GM21367 (cell line): ENCODE results near the gene DYRK1A.
"Not testable (repeated sequence)": the region's sequence is repeated elsewhere in the genome, so short reads cannot be mapped to it uniquely, and the experiment has no call there.

Source experiments
- ATAC-seq: cut with Tn5 transposase; IDR thresholded peaks from one replicate; pipeline ENCODE4 v1.9.1; 2021; ENCODE audit not compliant: unreplicated experiment

The DYRK1A gene

DNA sequence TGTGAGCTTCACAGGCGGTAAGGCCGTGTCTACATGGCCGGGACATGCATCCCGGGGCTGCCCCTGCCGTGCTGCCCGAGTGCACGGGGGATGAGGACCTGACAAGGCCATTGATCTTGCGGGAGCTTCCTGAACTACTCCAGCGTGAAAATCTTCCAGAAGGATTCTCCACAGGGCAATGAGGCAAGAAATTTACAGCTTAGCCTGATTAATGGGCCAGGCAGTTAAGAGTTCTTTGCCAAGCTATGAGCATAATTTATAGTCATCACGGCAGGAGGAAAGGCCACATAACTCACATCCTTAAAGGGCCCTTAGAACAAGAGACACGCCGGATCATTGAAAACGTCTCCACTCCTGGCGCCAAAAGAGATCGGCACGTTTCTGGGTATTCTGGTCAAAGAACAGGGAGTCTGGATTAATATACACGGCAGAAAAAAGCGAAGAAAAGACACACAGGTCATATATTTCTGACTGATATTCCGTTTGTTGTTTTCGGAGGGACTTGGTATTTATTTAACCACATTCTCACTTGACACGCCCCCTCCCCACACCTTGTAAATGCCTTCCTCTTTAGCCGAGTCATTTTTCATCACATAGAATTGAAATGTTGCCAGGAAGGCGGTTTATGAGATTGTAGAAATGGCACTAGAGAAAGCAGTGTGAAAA is 180.5 kb downstream of the DYRK1A start:
- ATAC-seq, result no peak

DNA sequence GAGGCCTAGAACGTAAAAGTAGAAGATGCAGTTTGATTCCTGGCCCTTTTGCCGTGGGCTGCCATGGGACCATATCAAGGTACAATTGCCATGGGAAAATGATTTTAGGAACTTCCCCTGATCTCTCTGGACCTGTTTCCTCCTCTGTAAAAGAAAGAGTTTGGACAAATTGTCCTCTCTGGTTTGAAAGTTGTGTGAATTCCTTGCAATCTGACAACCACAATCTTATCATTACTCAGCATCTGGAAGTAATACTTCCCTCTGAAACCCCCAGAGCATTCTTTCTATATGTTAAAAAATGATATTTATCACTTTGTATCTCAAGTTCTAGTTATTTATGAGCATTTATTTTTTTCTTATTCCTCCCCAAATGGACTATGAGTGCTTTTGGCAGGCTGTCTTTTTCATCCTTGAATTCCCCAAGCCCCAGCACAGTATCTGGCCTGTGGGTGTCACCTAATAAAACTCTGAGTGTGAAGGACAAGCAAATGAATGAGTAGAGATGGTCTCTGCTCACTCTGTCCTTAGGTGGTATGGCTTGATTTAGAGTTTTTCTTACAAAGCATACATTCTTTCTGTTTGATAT is 181.1 kb downstream of the DYRK1A start:
- no peak for ATAC-seq

DNA sequence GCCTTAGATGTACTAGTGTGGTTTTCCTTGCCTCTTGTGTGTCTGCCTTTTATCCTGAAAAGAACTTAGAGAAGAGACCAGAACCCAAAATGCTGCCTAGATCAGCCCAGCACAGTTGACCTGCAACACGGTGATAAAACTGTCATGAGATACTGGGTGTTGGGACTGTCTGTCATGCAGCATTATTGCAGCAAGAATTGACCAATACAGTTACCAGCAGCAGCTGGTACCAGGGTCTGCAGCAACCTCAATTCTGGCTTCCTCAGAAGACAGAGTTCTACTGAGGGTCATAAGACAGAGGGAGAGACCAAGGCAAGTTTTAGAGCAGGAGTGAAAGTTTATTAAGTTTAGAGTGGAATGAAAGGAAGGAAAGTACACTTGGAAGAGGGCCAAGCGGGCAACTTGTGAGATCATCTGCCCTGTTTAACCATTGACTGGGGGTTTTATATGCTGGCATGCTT is 182.0 kb downstream of the DYRK1A start:
- no peak for ATAC-seq

DNA sequence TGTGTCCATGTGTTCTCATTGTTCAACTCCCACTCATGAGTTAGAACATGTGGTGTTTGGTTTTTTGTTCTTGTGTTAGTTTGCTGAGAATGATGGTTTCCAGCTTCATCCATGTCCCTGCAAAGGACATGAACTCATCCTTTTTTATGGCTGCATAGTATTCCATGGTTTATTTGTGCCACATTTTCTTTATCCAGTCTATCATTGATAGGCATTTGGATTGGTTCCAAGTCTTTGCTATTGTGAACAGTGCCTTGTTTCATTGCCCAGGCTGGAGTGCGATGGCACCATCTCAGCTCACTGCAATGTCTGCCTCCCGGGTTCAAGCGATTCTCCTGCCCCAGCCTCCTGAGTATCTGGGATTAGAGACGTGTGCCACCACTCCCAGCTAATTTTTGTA is 183.2 kb downstream of the DYRK1A start:
- not testable (repeated sequence) for ATAC-seq

DNA sequence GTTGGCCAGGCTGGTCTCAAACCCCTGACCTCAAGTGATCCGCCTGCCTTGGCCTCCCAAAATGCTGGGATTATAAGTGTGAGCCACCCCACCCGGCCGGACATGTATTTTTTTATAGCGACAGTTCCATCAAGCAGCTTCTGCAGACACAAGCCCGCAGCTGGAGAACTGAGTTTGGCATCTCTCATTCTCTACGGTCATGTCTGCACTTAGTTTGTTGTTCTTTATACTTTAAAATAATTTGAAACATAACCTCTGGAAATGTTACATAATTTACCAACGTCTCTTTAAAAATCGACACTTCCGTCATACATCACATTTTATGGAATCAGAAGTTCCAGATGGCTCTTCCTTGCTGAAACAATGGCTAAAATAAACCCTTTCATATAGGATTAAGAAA is 183.6 kb downstream of the DYRK1A start:
- no peak for ATAC-seq

DNA sequence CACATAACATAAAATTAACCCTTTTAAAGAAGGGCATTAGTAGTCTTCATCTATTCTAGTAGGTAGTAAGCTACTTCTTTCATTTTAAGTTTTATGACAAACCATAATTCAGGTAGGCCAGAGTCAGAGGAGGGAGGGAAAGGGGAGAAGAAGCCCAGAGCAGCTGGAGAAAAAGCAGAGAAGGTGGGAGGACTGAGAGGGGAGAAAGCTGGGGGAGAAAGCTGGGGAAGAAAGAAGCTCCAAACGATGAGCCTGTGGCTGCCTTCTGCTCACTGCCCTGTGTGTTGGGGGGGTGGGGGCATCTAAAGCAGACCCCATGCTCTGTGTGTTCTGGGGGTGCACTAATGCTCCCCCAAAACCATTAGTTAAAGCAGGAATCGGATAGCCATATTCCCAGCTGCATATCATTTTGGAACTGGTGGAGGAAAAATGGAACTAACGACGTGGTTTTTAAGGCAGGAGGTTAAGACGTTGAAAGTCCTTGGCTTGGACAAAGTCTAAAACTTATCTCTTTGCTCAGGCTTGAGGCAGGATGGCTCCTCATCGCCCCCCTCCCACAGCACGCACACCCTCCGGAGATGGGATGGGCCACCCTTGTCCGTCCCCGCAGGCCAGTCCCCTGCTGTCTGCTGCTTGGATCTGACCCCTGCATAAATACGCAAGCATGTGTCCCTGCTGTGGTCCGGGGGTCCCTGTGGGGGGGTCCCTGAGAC is 184.2 kb downstream of the DYRK1A start:
- no peak for ATAC-seq

DNA sequence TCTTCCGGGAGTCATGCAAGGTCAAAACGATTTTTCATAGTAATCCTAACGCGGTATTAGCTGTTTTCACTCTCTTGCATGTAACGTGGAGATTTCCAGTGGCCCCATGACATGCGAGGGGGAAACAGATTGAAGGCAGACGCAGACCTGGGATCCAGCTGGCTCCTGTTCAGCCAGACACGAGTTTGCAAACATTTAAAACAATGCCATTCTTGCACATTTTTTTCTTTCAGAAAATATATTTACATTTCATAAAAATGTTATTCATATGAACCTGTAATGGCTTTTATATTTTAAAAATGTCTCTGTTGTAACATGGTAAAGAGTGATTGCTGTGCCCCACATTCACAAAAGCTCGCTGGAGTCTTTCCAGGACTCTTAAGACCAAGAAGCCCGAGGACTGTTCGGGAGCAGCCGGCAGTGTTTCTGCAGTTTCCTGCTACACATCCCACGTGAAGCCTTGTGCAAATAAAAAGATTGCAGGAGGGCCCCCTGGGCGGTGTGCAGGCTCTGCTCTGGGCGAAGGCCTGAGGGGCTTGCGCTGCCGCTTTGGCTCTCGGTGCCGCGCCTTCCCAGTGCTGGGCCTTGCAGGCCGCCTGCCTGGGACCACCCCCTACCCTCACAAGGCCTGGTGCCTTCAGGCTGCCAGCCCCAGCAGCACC is 184.9 kb downstream of the DYRK1A start:
- ATAC-seq, result no peak

DNA sequence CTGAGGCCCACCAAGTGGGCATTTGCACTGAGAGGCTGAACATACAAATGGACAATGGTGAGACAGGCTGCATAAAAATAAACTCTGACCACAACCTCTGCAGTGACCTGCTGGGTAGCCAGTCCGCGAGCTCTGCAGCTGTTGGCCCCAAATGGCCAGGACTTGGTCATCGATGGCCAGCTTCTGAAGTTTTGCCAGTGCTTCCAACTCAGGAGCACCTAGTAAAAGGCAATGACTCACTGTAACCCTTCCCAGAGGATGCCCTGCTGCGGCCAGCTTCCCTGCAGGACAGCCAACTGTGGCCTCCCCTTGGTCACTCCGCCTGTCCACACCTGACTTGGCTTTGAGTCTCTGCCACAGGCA is 185.4 kb downstream of the DYRK1A start:
- ATAC-seq, result no peak

DNA sequence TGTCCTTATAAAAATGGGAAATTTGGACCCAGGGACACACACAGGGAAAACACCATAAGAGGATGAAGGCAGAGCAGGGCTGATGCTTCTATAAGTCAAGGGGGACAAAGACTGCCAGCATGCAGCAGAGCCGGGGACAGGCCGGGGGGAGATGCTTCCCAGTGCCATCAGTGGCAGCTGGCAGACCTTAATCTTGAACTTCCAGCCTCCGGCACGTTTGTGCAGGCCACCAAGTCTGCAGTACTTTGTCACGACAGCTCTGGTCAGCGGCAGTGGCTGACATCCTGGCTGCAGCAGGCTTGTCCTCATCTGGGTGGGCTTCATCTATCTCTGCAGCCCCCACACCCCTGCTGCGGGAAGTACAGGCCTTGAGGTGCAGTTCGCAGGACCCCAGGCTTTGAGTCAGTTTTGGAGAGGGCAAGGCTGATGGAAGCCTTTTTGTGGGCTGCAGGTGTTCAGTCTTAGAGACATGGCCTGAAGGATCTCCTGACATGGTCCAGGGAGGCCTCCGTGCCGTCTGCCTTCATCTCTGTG is 186.0 kb downstream of the DYRK1A start:
- ATAC-seq, result no peak

DNA sequence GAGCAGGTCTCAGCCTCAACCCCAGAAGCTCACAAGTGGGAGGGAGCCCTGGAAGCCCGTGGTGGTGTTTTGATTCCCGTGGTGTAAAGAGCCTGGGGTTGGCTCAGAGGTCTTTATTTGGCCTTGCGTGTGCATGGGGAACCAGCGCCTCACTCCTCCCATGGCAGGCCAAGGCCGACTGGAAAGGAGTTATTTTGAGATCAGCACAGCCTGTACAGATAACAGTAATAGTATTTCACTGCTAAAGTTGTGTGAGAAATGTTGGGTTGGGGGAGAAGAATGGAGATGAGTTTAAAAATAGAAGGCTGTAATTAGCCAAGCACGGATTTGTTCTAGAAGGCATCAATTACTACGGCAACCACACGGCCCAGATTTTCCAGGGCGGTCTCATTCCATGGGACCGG is 186.5 kb downstream of the DYRK1A start:
- no peak for ATAC-seq

DNA sequence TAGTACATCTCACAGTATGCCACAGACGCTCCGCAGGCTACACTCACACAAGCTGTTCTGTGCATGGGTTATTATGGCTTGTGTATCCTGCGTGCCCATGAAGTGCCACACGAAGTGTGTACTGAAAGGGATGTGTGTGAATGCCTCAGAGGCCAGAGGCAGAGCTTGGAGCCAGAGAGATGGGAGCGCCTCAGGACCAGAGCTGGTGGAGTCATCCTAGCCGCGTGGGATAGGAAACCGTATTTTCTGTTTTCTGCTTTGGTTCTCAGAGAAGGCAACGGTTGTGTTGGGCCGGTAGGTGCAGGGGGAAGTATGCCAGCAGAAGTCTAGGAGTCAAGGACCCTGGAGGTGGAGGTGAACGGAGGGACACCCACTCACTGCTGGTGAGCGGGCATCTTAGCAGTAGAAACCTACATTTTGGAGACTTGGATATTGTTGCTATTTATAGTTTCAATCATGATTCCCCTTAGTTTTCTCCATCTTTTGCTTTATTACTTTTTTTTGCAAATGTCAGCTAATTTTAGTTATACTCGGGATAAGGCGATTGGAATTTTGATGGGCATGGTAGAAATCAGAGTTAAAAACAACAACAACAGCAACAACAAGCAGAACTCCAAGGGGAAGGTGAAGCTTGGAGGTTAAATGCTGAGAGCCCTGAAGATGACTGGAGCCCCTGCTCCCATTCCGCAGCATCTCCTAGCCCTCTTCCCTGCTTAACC is 188.2 kb downstream of the DYRK1A start:
- ATAC-seq, result no peak

DNA sequence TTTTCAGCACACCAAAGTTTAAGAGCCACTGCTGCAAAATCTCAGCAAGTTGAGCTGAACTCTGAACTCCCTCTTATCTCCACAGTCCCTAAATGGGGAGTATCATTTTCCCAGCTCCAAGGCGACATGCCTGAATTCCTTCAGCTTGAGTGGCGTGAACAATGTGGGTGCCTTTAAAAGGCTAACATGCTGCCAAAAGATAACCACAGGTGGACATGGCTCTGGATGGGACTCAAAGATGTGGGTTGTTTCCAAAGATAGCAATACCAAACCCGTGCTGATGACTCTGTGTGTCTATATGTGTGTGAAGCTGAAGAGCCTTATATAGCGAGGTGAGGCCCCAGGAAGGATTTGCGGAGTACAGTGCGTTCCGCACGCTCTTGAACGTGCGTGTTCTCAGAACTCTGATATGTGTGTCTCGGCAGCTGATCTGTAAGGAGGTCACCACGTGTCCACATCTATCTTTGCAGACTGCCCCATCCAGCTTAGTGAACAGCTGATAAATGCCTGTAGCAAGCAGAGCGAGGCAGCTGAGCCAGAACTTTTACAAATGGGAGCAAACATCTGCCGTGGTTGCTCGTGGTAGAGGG is 189.2 kb downstream of the DYRK1A start:
- no peak for ATAC-seq

DNA sequence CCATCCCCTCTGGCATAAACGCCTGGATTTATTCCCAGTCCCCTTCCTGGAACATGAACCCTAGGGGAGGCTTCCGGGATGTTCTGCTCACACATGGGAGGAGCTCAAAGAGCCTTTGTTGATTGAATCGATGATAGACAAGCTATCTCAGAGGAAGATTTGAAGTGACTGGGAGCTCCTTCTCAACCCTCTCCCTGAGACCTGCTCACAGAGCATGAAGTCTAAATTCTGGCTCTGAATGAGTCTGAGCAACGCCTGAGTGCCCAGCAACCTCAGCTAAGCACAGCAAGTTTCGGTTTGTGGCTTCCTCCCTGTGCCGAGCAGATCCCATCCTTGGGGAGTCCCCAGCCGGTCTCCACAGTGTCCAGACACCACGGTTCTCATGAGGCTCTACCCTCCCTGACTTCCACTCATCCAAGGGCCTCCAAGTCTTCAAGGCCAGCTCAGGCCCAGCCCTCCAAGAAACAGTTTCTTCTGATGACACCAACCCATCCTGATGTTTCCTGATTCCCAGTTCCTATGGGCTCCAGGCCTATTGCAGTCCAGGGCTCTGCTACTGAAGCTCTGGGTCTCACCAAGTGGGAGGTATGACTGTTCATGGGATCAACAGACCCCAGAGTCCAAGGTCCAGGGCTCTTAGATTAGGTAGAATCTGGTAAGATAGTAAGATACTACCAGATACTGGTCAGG is 190.8 kb downstream of the DYRK1A start:
- peak; percentile 91 for ATAC-seq

DNA sequence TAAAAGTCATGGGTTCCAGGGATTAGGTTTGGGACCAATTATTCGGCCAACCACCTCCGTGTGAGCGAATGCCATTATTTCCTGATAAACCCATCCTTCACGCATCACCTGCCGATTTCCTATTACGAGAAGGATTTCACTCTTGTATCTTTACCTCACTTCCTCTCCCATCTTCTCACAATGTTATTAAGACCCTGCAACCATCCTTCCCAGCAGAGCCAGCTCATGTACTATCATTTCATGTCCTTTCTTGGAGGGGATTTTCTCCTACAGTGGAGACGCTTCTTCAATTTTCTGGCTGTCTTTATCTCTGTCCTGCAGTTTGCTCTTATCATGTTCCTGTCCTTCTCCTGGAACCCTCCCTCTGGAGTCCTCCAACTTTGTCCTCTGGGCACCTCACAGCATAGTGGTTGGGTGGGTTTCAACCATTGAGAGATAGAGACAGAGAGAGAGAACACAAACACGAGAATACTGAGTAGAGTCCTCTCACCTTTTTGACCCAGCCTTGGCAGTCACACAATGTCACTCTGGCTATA is 192.2 kb downstream of the DYRK1A start:
- ATAC-seq, result no peak

DNA sequence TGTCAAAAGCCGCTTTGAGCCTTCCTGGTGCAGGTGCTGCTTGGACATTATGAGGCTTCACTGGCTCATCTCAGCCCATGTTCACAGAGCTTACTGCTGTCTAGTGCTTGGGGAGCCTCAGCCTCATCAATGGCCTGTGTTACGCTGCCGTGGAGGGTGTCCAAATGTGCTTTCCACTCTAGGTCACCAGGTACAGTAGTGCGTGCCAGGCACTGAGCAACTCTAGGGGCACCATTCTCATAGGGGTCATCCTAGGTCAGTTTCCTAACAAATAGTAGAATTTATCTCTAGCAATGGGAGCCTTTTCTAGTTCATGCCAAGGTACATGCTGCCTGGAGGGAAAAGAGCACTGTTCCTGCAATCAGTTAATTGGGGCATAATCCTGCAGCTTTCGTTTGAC is 193.8 kb downstream of the DYRK1A start:
- ATAC-seq, result no peak

DNA sequence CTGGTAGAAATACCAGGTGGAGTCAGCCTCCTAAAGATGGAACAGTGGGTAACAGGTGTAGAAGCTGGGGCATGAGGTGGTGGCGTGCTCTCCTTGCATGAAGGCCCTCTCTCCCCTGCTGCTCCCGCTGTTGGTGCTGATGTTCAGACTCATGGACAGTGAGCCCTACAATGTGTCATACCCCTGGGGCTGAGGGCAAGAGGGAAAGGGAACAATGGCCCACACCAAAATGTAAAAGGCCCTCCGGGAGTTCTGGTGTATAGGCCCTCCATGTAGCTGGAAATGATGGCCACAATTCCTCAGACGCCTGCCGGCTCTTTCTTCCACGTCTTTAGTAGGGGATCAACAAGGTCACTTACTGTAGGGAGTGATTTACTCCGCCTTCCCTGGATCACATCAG is 194.9 kb downstream of the DYRK1A start:
- no peak for ATAC-seq

DNA sequence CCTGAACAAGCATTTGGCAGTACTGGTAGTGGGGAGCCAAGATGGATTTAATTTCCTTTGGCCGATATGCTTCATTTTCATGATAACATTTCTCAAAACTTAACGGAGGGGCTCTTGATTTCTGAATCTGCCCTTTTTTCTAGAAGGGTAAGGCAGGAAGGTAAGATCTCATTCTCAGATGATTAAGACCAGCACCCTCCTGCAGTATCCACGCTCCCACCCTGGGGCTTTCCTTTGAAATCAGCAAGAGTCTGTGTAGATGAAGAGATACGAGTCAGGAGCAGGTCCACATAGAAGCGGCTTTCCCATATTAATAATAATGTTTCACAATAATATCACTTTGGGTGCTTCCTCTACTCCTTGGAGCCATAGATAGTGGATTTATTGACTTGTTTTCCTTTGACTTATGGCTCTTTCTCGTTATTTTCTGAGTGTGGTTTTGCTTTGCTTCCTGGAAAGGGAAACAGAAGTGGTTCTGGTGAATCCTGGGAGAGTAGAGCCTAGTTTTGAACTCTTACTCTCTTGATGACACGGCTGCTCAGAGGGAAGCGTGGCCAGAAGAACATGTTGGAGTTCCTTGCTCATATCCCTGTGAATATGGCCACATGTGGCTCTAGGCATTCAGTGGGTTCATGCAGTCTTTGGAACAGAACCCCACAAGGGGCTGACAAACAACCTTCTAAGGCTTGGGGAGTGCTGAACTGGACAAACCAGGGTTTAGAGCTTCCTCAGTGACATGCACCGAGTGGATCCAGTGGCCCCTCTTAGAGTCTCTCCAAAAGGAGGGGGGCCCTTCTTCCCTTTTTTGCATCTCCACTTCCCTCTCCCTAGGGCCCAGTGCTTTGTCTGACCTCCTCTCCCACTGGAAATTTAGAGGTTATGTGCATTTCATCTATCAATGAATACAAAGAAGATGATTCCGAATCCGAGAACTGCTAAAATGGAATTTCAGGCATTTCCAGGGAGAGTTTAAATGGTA is 195.7 kb downstream of the DYRK1A start:
- ATAC-seq, result no peak

DNA sequence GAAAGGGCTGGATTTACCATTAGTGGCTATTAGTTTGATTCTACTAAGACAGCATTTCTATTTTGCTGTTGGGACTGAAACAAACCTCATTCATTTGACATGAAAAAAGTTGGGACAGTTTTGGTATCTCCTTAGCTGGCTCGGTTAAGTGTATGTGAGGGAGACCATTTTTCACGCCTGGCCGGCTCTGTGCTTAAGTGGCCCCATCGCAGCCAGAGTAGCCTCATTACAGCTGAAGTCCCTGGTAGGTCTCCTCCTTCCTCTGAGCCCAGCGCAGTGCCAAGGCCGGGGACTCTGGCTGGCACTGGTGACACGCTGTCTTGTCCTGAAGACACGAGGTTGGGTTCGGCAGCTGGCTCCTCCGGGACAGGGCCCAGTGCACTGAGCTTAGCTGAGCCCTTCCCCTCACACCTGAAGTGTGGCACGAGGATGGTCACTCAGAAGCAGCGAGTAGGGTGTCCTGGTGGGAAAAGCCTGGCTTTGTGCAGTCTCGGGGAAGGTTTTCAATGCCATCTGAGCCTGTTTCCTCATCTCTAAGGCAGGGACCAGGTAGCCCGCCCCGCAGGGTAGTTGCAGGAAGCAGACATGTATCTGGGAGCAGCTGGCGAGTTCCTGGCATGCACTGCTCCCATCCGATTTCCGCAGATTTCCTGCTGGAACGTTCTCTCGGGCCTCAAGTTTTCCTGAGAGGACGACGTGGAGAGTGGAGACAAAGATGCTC is 196.5 kb downstream of the DYRK1A start:
- peak; percentile 11 for ATAC-seq
